Erythroblast (primary cell): Measurements from ENCODE around the gene KRT76.

Source experiments
- GATA1 ChIP-seq: IDR thresholded peaks from 2 replicates; pipeline ENCODE4 v1.6.1; 2011; ENCODE audit warnings: low read depth, mild to moderate bottlenecking, control low read depth, low read length, moderate library complexity
- POLR2A ChIP-seq: IDR thresholded peaks from 2 replicates; pipeline ENCODE4 v1.6.1; 2011; ENCODE audit warnings: mild to moderate bottlenecking, low read length

DNA sequence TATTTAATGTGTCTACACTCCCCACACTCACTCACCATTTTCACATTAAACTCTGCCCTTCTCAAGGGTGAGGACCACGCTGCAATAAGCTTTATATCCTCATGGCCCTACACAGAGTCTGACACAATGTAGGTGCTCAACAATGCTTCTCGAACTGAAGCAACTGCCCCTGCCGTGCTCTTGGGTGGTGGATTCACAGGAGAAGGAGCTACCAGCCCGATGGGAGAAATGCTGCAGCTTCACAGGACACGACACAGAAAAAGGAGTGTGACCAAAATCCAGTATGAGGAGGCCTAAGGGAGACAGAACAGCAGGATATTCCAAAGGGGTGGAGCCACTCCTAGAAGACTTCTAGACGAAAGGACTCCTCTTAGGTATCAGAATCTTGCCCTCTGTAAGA lies 25.3 kb upstream of the KRT76 start:
- TF ChIP-seq POLR2A (no peak), GATA1 (no peak)
